WI38 (cell line): ENCODE measurements around the gene HOXD3.

Experiments used
- H3K4me3 ChIP-seq: 2 replicates; pipeline ENCODE4 v1.5.1; 2011; ENCODE audit warnings: low read depth, mild to moderate bottlenecking, control low read depth, low read length
- CTCF ChIP-seq: IDR thresholded peaks from 2 replicates; pipeline ENCODE4 v1.5.1; 2012; ENCODE audit warnings: low read depth, mild to moderate bottlenecking, control low read depth, low read length

HOXD3 gene

GRCh38 chr2:176149481-176149938 is 7.6 kb upstream of the HOXD3 start:
- no peak overlapping the region for H3K4me3 ChIP-seq
- no peak for TF ChIP-seq CTCF

DNA sequence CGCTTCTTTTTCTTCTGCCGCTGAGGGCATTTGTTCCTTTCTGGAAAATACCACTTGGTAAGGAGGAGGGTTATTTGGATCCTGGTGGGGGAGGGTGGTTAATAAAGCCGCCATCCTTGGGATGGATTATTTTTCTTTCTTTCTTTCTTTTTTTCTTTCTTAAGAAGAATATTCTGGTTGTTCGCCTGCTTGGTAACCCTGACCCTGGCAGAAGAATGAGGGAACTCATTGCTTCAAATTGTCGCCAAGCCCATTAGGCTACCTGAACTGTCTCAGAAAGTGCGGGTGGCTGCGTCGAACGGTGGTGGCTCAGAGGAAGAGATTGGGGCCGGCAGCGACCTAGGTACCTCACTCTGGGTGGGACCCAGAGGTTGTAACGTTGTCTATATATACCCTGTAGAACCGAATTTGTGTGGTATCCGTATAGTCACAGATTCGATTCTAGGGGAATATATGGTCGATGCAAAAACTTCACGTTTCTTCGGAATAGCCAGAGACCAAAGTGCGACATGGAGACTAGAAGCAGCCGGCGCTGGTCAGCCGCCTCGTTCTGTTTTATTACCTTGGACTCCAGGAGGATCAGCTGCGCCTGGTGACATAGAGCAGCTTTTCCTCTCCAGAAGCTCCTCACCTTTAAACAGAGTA is 7.0 kb upstream of the HOXD3 start:
- TF ChIP-seq CTCF, result no peak
- no peak overlapping the region for H3K4me3 ChIP-seq

GRCh38 chr2:176150584-176151441 is 6.3 kb upstream of the HOXD3 start:
- TF ChIP-seq CTCF, result no peak

DNA sequence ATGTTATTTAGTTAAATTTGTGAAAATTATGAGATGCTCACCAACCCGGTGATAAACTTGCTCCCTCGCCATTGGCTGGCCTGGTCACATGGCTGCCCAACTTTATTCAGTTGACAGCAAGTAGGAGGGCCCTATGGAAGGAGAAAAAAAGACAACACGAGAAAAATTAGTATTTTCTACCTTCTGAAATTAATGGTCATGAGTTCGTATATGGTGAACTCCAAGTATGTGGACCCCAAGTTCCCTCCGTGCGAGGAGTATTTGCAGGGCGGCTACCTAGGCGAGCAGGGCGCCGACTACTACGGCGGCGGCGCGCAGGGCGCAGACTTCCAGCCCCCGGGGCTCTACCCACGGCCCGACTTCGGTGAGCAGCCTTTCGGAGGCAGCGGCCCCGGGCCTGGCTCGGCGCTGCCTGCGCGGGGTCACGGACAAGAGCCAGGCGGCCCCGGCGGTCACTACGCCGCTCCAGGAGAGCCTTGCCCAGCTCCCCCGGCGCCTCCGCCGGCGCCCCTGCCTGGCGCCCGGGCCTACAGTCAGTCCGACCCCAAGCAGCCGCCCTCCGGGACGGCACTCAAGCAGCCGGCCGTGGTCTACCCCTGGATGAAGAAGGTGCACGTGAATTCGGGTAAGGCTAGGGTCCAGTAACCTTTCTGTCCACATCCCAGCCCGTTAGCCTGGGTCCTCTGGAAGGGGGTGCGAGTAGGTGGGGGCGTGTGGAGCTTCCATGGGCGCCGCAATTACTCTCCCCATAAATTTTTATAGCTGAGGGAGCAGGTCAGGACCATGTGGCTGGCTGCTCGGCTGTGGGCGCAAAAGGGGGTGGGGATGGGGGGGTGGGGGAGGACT is 5.4 kb upstream of the HOXD3 start, which contains the start of gene HOXD4:
TSS of gene HOXD4 (plus strand) at position 109 of the 846 bp plus-strand sequence. CDS start at position 193, 84 bp downstream.
- no peak for TF ChIP-seq CTCF
- H3K4me3 ChIP-seq, result no peak within 1 kb of the TSS

More at GRCh38 chr2:176150584-176151441, 6.3 kb upstream of the HOXD3 start:
- H3K4me3 ChIP-seq, result no peak overlapping the region

- TF ChIP-seq CTCF, result no peak
- no peak overlapping the region for H3K4me3 ChIP-seq
Measured at GRCh38 chr2:176152350-176153181, 4.5 kb upstream of the HOXD3 start.

DNA sequence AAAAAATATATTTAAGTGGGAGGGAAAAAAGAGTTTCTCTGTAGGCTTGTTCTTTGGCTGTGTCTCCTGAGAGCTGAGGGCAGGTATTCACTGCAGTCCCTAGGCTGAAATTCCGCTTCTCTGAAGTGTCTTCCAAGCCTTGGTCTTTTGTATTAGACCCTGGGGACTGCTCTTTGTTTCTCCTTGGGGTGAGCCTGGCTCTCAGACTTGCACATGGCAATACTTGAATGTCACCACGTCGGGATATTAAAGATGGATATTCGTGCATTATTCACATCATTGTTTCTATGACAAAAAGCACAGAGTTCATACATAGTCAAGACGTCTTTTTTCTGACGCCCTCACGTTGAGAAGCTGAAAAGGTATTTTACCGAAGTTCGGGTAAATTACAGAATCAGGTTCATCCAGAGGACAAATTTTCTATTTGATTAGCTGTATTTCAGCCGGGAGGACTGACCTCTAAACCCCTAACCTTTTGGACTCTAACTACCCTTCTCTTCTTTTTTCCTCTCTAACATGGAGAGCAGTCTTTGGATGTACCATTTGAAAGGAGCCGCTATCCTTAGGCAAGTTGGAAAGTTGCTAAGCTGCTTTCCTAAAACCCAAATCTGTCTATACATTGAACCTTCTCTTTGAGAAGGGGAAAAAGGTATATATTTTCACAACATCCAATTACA is 2.4 kb upstream of the HOXD3 start:
- no peak overlapping the region for H3K4me3 ChIP-seq
- no peak for TF ChIP-seq CTCF
